ENCODE measurements around the gene PBX2. TPM values are rescaled to one million over a fixed set of nuclear protein-coding genes. Genes with fewer than 3 reads are reported as not detected.
A peak's percentile ranks its signal among the peaks of the same experiment; 100 is the strongest.
"Not testable (repeated sequence)": the region's sequence is repeated elsewhere in the genome, so short reads cannot be mapped to it uniquely, and the experiment has no call there.

PBX2 gene
- total and polyA plus RNA-seq, 4 donors, result 11.5 to 91.2 (median 65.0) TPM

DNA sequence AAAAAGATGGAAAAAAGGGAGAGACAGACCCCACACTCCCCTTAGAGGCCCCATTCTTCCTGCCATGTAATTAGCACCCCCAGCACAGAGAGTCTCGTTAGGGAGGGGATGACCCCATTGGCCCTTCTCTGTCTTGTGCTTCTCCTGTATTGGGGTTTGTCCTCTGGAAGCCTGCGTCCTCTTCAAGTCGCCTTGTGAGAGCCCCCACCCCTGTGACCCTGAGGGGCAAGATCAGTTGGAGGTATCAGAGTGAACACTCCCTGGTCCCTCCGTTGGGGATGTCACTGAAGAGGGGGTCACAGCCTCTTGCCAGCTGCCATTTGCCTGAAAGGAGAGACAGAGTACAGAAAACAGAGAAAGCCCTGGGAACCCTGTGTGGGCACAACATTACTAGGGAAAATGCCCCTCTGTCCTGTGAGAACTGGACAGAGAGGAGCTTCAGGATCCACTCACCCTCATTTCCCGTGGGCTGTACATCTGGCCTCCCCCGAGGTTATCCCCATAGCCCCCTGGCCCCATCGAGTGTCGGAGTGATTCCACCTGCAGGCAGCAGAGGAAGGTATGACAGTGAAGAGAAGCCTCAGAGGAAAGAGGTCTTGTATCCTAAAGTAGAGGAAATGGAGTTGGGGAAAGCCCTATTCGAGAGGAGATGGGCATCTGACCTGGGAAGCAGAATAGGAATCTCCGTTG, 3.7 kb downstream of the PBX2 start:
- 65 to 67% methylated on average over 10 of the region's 10 CpGs for WGBS, 2 donors
- intact Hi-C loops (cut with DNase I), result not testable (repeated sequence)

DNA sequence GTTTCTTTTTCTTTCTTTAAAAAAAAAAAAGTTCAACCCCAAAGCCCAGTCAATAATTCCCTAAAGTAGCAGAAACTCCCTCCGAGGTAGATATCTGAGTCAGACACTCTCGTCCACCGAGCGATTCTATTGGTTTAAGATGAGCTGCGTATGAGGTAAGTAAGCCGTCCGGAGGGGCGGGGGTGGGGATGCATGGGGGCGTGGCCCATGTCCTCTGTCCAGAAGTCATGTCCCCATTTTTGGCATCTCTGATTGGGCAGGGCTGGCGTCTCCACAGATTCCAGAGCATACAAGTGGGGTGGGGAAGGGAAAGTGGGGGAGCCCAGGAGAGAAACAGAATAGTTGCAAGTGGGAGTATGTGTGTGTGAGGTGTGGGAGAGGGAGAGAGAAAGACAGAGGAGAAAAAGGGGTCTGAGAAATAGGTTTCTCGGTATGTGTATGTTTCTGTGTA, 4.3 kb downstream of the PBX2 start:
- H3K4me1 ChIP-seq (ENCODE audit: control insufficient read depth in 1 of 2, insufficient read depth in 2 of 2, low read length in 2 of 2); H3K4me3 ChIP-seq (ENCODE audit: low read length in 2 of 2); H3K27me3 ChIP-seq (ENCODE audit: control insufficient read depth in 1 of 2, insufficient read depth in 2 of 2, low read length in 1 of 2); H3K27ac ChIP-seq (ENCODE audit: low read depth in 1 of 2, low read length in 2 of 2); H3K9me3 ChIP-seq (ENCODE audit: control insufficient read depth, low read length); H3K36me3 ChIP-seq (ENCODE audit: control insufficient read depth in 1 of 2, insufficient read depth in 2 of 2, low read length in 1 of 2); intact Hi-C loops (cut with DNase I): not testable (repeated sequence)
- peak; percentile 85 to 93 for DNase-seq
- WGBS, 2 donors, result 8% methylated on average over 11 of the region's 11 CpGs
- ATAC-seq (ENCODE audit: low FRiP score), result peak; percentile 73

More for the DNA sequence above, 3.7 kb downstream of the PBX2 start:
- ATAC-seq (ENCODE audit: low FRiP score); H3K27ac ChIP-seq (ENCODE audit: low read depth in 1 of 2, low read length in 2 of 2); H3K27me3 ChIP-seq (ENCODE audit: control insufficient read depth in 1 of 2, insufficient read depth in 2 of 2, low read length in 1 of 2); H3K4me1 ChIP-seq (ENCODE audit: control insufficient read depth in 1 of 2, insufficient read depth in 2 of 2, low read length in 2 of 2); H3K9me3 ChIP-seq (ENCODE audit: control insufficient read depth, low read length); H3K4me3 ChIP-seq (ENCODE audit: low read length in 2 of 2); H3K36me3 ChIP-seq (ENCODE audit: control insufficient read depth in 1 of 2, insufficient read depth in 2 of 2, low read length in 1 of 2): not testable (repeated sequence)
- peak in 1 of 2 donors; percentile 69 for DNase-seq

DNA sequence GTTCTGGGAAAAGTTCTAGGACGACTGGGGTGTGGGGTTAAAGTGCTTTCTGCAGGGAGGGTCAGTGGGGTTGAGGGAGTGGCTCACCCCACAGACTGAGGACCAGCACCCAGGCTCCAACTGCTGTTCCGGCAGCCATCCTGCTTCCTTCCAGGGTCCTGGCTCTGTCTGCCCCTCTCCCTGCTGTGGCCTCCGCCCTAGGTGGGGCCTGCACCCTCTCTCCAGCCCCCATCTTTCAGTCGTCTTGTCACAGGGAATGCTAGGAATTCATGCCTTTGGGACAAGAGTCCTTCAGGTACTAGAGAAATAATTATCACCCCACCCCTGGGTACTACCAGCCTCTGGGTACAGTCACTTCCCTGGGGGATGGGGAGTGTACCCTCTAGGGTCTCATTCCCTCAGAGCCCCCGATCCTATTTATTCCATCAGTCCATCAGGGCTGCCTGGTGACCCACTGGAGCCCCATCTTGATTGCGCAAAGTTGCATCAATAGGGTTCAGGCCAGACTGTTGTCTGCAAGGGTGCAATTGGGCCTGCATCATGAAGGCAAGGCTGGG, 5.8 kb downstream of the PBX2 start, which contains the start of gene AGER:
TSS of gene AGER (minus strand) at position 170 of the 557 bp plus-strand sequence. CDS start at position 139, 31 bp downstream.
- no peaks in the 10 kb centered on the region for H3K27me3 ChIP-seq (ENCODE audit: control insufficient read depth in 1 of 2, insufficient read depth in 2 of 2, low read length in 1 of 2)
- DNase-seq (peak in 1 of 2 donors; percentile 71), ATAC-seq (ENCODE audit: low FRiP score) (no peak)
- intact Hi-C loops (cut with DNase I), result no loop called here
- H3K9me3 ChIP-seq (ENCODE audit: control insufficient read depth, low read length), result no peaks in the 10 kb centered on the region
- H3K4me3 ChIP-seq (ENCODE audit: low read length in 2 of 2), result no peak within 1 kb of the TSS
- WGBS, 2 donors, result 61 to 68% methylated on average over 6 of the region's 6 CpGs
- no peaks in the 10 kb centered on the region for H3K4me1 ChIP-seq (ENCODE audit: control insufficient read depth in 1 of 2, insufficient read depth in 2 of 2, low read length in 2 of 2)
- no peaks in the 10 kb centered on the region for H3K36me3 ChIP-seq (ENCODE audit: control insufficient read depth in 1 of 2, insufficient read depth in 2 of 2, low read length in 1 of 2)
- H3K27ac ChIP-seq (ENCODE audit: low read depth in 1 of 2, low read length in 2 of 2), result no peak within 1 kb of the TSS

DNA sequence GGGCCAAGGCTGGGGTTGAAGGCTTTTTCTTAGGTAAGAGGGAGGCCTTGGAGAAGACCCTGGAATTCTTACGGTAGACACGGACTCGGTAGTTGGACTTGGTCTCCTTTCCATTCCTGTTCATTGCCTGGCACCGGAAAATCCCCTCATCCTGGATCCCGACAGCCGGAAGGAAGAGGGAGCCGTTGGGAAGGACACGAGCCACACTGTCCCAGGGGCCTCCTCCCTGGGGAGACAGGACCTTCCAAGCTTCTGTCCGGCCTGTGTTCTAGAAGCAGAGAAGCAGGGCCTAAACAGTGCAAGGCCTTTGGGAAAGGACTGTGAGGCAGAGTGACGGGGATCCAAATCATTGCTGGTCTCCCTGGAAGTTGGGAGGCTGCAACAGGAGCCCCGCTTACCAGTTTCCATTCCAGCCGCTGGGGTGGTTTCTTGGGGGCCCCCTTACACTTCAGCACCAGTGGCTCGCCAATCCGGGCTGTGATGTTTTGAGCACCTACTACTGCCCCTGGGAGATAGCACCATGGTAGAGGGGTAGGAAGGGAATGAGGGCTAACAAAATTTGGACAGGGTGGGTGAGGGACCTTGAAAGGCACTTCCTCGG, 6.4 kb downstream of the PBX2 start:
- no peak overlapping the region for H3K4me3 ChIP-seq (ENCODE audit: low read length in 2 of 2)
- ATAC-seq (ENCODE audit: low FRiP score) (no peak), DNase-seq (peak in 1 of 2 donors; percentile 32)
- no peak overlapping the region for H3K27ac ChIP-seq (ENCODE audit: low read depth in 1 of 2, low read length in 2 of 2)
- WGBS, 2 donors, result 73 to 79% methylated on average over 15 of the region's 15 CpGs
- H3K36me3 ChIP-seq (ENCODE audit: control insufficient read depth in 1 of 2, insufficient read depth in 2 of 2, low read length in 1 of 2), result no peaks in the 10 kb centered on the region
- H3K27me3 ChIP-seq (ENCODE audit: control insufficient read depth in 1 of 2, insufficient read depth in 2 of 2, low read length in 1 of 2), result no peaks in the 10 kb centered on the region
- intact Hi-C loops (cut with DNase I), result no loop called here
- H3K4me1 ChIP-seq (ENCODE audit: control insufficient read depth in 1 of 2, insufficient read depth in 2 of 2, low read length in 2 of 2), result no peaks in the 10 kb centered on the region
- H3K9me3 ChIP-seq (ENCODE audit: control insufficient read depth, low read length), result no peaks in the 10 kb centered on the region

DNA sequence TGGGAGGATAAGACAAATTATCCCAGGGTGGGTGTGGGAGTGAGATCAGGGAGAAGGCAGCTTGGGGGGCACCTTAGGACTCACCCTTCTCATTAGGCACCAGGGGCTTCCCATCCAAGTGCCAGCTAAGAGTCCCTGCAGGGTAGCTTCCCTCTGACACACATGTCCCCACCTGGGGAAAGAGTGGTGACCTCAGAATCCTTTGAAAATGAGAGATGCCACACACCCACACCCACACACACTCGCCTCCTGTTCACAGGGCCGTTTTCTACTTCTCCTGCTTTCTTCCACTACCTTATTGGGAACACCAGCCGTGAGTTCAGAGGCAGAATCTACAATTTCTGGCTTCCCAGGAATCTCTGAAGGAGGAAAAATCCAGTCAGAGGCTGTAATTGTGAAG, 7.0 kb downstream of the PBX2 start:
- H3K36me3 ChIP-seq (ENCODE audit: control insufficient read depth in 1 of 2, insufficient read depth in 2 of 2, low read length in 1 of 2), result no peaks in the 10 kb centered on the region
- ATAC-seq (ENCODE audit: low FRiP score) (no peak), DNase-seq (peak in 1 of 2 donors; percentile 15)
- WGBS, 2 donors, result 79 to 83% methylated on average over 3 of the region's 3 CpGs
- no peak overlapping the region for H3K27ac ChIP-seq (ENCODE audit: low read depth in 1 of 2, low read length in 2 of 2)
- no peaks in the 10 kb centered on the region for H3K9me3 ChIP-seq (ENCODE audit: control insufficient read depth, low read length)
- no peaks in the 10 kb centered on the region for H3K27me3 ChIP-seq (ENCODE audit: control insufficient read depth in 1 of 2, insufficient read depth in 2 of 2, low read length in 1 of 2)
- no peaks in the 10 kb centered on the region for H3K4me1 ChIP-seq (ENCODE audit: control insufficient read depth in 1 of 2, insufficient read depth in 2 of 2, low read length in 2 of 2)
- intact Hi-C loops (cut with DNase I), result no loop called here
- no peak overlapping the region for H3K4me3 ChIP-seq (ENCODE audit: low read length in 2 of 2)

DNA sequence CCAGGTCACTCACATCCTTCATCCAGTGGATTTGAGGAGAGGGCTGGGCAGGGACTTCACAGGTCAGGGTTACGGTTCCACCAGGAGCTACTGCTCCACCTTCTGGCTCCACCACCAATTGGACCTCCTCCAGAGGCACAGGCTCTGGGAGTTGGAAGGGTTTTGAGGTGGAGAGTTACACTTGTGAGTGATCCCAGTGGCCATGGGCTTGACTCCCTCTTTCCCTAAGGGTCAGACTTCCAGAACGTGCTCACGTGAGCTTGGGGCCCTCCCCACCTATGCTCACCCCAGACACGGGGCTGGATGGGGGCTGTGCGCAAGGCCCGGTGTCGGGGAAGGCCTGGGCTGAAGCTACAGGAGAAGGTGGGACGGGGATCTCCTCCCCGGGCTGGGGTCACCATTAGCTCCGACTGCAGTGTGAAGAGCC, 7.4 kb downstream of the PBX2 start:
- intact Hi-C loops (cut with DNase I), result no loop called here

DNA sequence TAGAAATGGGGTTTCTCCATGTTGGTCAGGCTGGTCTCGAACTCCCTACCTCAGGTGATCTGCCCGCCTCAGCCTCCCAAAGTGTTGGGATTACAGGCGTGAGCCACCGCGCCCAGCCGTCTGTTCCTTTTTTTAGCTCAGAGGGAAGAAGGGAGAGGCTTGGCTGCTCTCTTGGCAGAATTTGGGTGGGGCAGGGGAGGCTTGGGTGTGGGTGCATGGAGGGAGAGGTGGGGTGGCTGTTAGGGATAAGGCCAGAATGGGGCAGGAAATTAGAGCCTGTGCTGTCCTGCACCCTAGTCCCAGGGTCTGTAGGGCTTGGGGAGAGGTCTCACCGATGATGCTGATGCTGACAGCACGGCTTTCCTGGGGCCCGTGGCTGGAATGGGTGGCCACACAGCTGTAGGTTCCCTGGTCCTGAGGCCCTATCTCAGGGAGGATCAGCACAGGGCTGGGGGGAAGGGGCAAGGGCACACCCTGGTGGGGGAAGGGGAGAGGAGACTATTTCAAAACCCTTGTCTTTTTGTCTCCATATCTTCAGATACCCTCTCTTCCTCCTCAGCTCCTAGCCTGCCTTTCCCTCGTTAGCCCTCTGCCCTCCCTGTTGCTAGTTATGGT, 8.0 kb downstream of the PBX2 start:
- H3K9me3 ChIP-seq (ENCODE audit: control insufficient read depth, low read length), result no peaks in the 10 kb centered on the region
- no peak overlapping the region for H3K4me3 ChIP-seq (ENCODE audit: low read length in 2 of 2)
- intact Hi-C loops (cut with DNase I), result no loop called here
- ATAC-seq (ENCODE audit: low FRiP score), result no peak
- DNase-seq, result peak in 1 of 2 donors; percentile 53
- no peaks in the 10 kb centered on the region for H3K4me1 ChIP-seq (ENCODE audit: control insufficient read depth in 1 of 2, insufficient read depth in 2 of 2, low read length in 2 of 2)
- no peaks in the 10 kb centered on the region for H3K27me3 ChIP-seq (ENCODE audit: control insufficient read depth in 1 of 2, insufficient read depth in 2 of 2, low read length in 1 of 2)
- 80 to 82% methylated on average over 10 of the region's 10 CpGs for WGBS, 2 donors
- no peak overlapping the region for H3K27ac ChIP-seq (ENCODE audit: low read depth in 1 of 2, low read length in 2 of 2)
- H3K36me3 ChIP-seq (ENCODE audit: control insufficient read depth in 1 of 2, insufficient read depth in 2 of 2, low read length in 1 of 2), result no peaks in the 10 kb centered on the region

More for the DNA sequence above, 7.4 kb downstream of the PBX2 start:
- H3K36me3 ChIP-seq (ENCODE audit: control insufficient read depth in 1 of 2, insufficient read depth in 2 of 2, low read length in 1 of 2), result no peaks in the 10 kb centered on the region
- H3K27me3 ChIP-seq (ENCODE audit: control insufficient read depth in 1 of 2, insufficient read depth in 2 of 2, low read length in 1 of 2), result no peaks in the 10 kb centered on the region
- 77 to 78% methylated on average over 10 of the region's 10 CpGs for WGBS, 2 donors
- peak in 1 of 2 donors; percentile 68 for DNase-seq
- no peak overlapping the region for H3K27ac ChIP-seq (ENCODE audit: low read depth in 1 of 2, low read length in 2 of 2)
- H3K4me3 ChIP-seq (ENCODE audit: low read length in 2 of 2), result no peak overlapping the region
- no peak for ATAC-seq (ENCODE audit: low FRiP score)
- H3K4me1 ChIP-seq (ENCODE audit: control insufficient read depth in 1 of 2, insufficient read depth in 2 of 2, low read length in 2 of 2), result no peaks in the 10 kb centered on the region
- no peaks in the 10 kb centered on the region for H3K9me3 ChIP-seq (ENCODE audit: control insufficient read depth, low read length)

DNA sequence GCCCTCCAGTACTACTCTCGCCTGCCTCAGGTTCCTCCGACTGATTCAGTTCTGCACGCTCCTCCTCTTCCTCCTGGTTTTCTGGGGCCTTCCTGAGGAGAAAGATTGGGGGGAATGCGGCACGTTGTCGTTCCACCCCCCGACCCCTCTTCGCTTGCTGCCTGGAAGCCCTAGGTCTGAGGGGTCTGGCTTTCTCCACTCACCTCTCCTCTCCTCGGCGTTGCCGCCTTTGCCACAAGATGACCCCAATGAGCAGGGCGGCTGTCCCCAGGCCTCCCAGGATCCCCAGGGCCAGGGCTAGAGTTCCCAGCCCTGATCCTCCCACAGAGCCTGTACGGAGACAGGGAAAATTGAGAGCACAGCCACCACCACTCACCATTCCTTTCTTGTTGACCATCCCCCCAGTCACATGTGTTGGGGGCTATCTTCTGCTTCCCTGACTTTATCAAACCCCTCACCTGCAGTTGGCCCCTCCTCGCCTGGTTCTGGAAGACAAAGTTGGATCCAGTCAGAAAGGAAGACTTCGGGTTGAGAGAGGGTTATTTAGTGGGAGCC, 8.8 kb downstream of the PBX2 start:
- Histone ChIP-seq H3K4me3 (ENCODE audit: low read length in 2 of 2) (no peak overlapping the region), H3K36me3 (ENCODE audit: control insufficient read depth in 1 of 2, insufficient read depth in 2 of 2, low read length in 1 of 2) (no peaks in the 10 kb centered on the region), H3K27ac (ENCODE audit: low read depth in 1 of 2, low read length in 2 of 2) (no peak overlapping the region), H3K4me1 (ENCODE audit: control insufficient read depth in 1 of 2, insufficient read depth in 2 of 2, low read length in 2 of 2) (peaks cover 0 to 2% of the 10 kb centered on the region in 2 donors), H3K27me3 (ENCODE audit: control insufficient read depth in 1 of 2, insufficient read depth in 2 of 2, low read length in 1 of 2) (no peaks in the 10 kb centered on the region), H3K9me3 (ENCODE audit: control insufficient read depth, low read length) (no peaks in the 10 kb centered on the region)
- ATAC-seq (ENCODE audit: low FRiP score), result no peak
- DNase-seq, result peak in 1 of 2 donors; percentile 60
- WGBS, 2 donors, result 83 to 88% methylated on average over 14 to 15 of the region's 15 CpGs
- intact Hi-C loops (cut with DNase I), result no loop called here

All from aorta (tissue), 5 donors.